Loucy (cell line): ENCODE data around the gene PTPRN2.

Source experiments
- H2AFZ ChIP-seq: fragments of 200-600 bp; sonication (generic); 2 replicates; pipeline ENCODE4 v1.6.0; 2016; ENCODE audit warnings: antibody characterized with exemption, mild to moderate bottlenecking, low read length, moderate library complexity
- H3F3A ChIP-seq: fragments of 200-600 bp; 2 replicates; pipeline ENCODE4 v1.6.0; 2016; ENCODE audit warnings: antibody characterized with exemption, low read depth, mild to moderate bottlenecking
- H3K27me3 ChIP-seq: fragments of 200-600 bp; sonication (generic); 2 replicates; pipeline ENCODE4 v1.6.1; 2014; ENCODE audit warnings: low read length, mild to moderate bottlenecking; ENCODE audit not compliant: insufficient read depth, poor library complexity, severe bottlenecking
- H3K36me3 ChIP-seq: fragments of 200-600 bp; sonication (generic); 2 replicates; pipeline ENCODE4 v1.6.1; 2016; ENCODE audit warnings: low read length; ENCODE audit not compliant: insufficient read depth
- H3K4me1 ChIP-seq: fragments of 200-600 bp; sonication (generic); 2 replicates; pipeline ENCODE4 v1.5.1; 2014; ENCODE audit warnings: low read length, mild to moderate bottlenecking; ENCODE audit not compliant: insufficient read depth, poor library complexity, severe bottlenecking
- H3K4me2 ChIP-seq: fragments of 200-600 bp; sonication (generic); 2 replicates; pipeline ENCODE4 v1.6.0; 2014; ENCODE audit warnings: antibody characterized with exemption, low read length, low read depth, mild to moderate bottlenecking; ENCODE audit not compliant: poor library complexity, severe bottlenecking
- H3K4me3 ChIP-seq: fragments of 200-600 bp; sonication (generic); 2 replicates; pipeline ENCODE4 v1.5.1; 2014; ENCODE audit warnings: low read length, mild to moderate bottlenecking, mixed read lengths; ENCODE audit not compliant: poor library complexity, severe bottlenecking
- H3K79me2 ChIP-seq: fragments of 200-600 bp; sonication (generic); 2 replicates; pipeline ENCODE4 v1.6.1; 2014; ENCODE audit warnings: low read length; ENCODE audit not compliant: insufficient read depth
- H3K9ac ChIP-seq: fragments of 200-600 bp; sonication (generic); 2 replicates; pipeline ENCODE4 v1.6.0; 2014; ENCODE audit warnings: mild to moderate bottlenecking, low read depth, low read length, moderate library complexity; ENCODE audit not compliant: poor library complexity, severe bottlenecking
- H3K9me2 ChIP-seq: fragments of 200-600 bp; sonication (generic); replicated peaks from 2 replicates; pipeline ENCODE4 v1.6.1; 2016; ENCODE audit warnings: low read depth, low read length, mixed read lengths
- H3K9me3 ChIP-seq: fragments of 200-600 bp; sonication (generic); 2 replicates; pipeline ENCODE4 v1.6.1; 2014; ENCODE audit warnings: mild to moderate bottlenecking, antibody characterized with exemption, low read length, low read depth; ENCODE audit not compliant: insufficient read depth
- H4K20me1 ChIP-seq: fragments of 200-600 bp; sonication (generic); 2 replicates; pipeline ENCODE4 v1.6.0; 2014; ENCODE audit warnings: antibody characterized with exemption, low read length, mild to moderate bottlenecking; ENCODE audit not compliant: insufficient read depth, poor library complexity, severe bottlenecking
- EZH2phosphoT487 ChIP-seq: fragments of 200-600 bp; IDR thresholded peaks from 2 replicates; pipeline ENCODE4 v1.6.1; 2018; ENCODE audit warnings: antibody characterized with exemption, mild to moderate bottlenecking, moderate library complexity, borderline replicate concordance
- TF ChIP-seq, protein P1 (sequence below): fragments of 200-600 bp; sonication (generic); conservative IDR thresholded peaks from 2 replicates; pipeline ENCODE4 v1.5.1; 2014; ENCODE audit warnings: mild to moderate bottlenecking, antibody characterized with exemption, low read length

PTPRN2 gene

DNA sequence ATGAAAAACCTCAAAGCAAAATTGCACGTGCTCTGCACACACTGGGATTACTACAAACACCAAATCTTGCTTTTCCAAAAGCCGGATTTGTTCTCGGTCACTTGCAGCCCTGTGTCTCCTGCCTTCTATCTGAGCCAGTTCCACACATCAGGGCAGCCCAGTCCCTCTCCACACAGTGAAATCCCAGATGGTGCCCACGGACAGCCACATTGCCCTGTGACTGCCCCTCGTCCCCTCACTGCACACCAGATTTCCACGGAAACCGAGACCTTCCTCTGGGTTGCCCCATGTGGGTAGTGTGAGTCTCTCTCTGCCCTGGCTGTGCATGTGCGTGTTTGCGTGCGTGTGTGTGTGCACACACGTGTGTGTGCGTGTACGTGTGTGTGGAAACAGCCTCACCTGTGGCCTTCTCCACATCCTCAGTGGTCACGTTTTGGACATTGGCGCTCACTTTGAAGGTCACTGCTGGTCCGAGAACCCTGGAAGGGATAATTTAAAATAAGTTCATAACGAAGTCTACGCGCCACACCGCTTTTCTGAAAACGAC lies 506.7 kb downstream of the PTPRN2 start:
- Histone ChIP-seq H3F3A (no peaks in the 10 kb centered on the region), H2AFZ (no peak overlapping the region), H3K9ac (no peak overlapping the region), H3K4me1 (no peaks in the 10 kb centered on the region), H3K9me3 (peaks cover 6% of the 10 kb centered on the region; the same call in 1 of the 2 replicates), H3K4me3 (no peak overlapping the region), H3K36me3 (no peaks in the 10 kb centered on the region), H3K9me2 (no peaks in the 10 kb centered on the region), H3K4me2 (no peak overlapping the region), H4K20me1 (no peaks in the 10 kb centered on the region), H3K27me3 (no peaks in the 10 kb centered on the region), H3K79me2 (no peaks in the 10 kb centered on the region)
- TF ChIP-seq EZH2phosphoT487: no peak

DNA sequence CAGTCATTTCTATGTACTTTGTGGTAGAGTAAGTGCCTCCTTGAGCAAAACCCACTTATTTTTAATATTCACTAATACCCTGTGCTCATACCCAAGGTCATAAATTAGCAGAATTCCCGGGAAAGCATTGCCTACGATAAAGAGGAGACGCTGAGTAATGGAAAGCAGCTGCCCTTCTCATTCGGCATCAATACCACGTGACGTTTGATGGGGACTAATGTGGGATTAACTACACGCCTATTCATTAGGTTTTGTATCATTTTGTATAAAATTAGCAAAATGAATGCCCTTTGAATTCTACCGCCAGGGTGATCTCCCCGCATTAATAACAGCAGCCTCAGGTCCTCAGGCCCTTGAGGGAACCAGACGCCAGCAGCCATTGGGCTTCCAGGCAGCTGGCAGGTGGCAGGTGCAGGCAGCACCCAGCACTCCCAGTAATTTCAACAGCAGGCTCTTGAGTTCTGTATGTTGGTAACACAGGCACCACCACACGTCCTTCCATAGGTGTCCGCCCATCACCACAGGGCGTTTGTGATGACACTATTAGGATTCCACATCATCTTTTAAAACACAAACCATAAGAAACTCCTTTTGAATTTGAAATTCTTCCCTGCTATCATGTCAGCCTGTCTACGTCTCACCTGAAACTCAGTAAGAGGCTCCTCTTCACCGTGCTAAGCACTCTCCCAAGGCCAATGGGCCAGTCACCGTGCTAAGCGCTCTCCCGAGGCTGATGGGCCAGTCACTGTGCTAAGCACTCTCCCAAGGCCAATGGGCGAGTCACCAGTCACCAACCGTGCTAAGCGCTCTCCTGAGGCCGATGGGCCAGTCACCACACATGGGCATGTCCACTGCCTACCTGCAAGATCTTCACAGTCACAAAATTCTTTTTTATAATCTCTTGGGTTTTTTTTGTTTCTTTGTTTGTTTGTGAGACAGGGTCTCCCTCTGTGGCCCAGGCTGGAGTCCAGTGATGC lies 509.4 kb downstream of the PTPRN2 start:
- Histone ChIP-seq H3K9me3 (peaks cover 5% of the 10 kb centered on the region; the same call in 1 of the 2 replicates), H3K36me3 (no peaks in the 10 kb centered on the region), H3K4me1 (no peaks in the 10 kb centered on the region), H3K4me2 (no peak overlapping the region), H3K9ac (no peak overlapping the region), H3K79me2 (no peaks in the 10 kb centered on the region), H3K4me3 (no peak overlapping the region), H3K9me2 (no peaks in the 10 kb centered on the region), H3K27me3 (no peaks in the 10 kb centered on the region), H2AFZ (no peak overlapping the region), H3F3A (no peaks in the 10 kb centered on the region), H4K20me1 (no peaks in the 10 kb centered on the region)
- TF ChIP-seq EZH2phosphoT487: no peak
- TF ChIP-seq, protein P1, sequence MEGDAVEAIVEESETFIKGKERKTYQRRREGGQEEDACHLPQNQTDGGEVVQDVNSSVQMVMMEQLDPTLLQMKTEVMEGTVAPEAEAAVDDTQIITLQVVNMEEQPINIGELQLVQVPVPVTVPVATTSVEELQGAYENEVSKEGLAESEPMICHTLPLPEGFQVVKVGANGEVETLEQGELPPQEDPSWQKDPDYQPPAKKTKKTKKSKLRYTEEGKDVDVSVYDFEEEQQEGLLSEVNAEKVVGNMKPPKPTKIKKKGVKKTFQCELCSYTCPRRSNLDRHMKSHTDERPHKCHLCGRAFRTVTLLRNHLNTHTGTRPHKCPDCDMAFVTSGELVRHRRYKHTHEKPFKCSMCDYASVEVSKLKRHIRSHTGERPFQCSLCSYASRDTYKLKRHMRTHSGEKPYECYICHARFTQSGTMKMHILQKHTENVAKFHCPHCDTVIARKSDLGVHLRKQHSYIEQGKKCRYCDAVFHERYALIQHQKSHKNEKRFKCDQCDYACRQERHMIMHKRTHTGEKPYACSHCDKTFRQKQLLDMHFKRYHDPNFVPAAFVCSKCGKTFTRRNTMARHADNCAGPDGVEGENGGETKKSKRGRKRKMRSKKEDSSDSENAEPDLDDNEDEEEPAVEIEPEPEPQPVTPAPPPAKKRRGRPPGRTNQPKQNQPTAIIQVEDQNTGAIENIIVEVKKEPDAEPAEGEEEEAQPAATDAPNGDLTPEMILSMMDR: no peak

DNA sequence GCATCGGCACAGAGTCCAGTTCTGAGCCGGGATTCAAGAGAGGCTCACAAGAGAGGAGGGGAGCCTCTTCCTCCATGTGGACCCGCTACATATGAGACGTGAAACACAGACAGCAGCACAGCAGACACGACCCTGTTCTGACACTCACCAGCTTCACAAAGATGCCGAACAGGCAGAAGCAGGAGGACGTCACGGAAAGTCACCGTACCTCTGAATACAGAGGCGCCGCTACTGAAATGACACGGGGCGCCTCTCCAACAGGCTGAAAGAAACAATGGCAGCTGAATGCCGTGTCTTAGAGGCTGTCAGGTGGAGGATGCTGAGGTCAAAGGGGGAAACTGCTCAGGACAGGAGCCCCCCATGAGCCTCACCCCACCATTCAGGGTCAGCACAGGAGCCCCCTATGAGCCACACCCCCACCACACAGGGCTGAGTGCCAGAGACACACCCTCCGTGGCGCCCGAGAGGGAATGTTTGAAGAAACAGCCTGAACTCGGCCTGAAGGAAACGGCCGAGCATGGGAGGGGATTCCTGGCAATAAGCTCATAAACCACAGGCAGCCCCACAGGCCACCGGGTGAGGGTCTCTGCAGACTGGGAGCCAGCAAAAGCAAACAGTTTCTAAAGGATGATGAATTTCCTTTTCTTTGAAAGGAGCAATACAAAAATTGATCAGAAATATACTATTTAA lies 510.3 kb downstream of the PTPRN2 start:
- no peak overlapping the region for H3K4me3 ChIP-seq

More for the DNA sequence above, 510.3 kb downstream of the PTPRN2 start:
- no peaks in the 10 kb centered on the region for H3K36me3 ChIP-seq
- TF ChIP-seq, protein P1: no peak
- TF ChIP-seq EZH2phosphoT487: no peak
- H3K79me2 ChIP-seq: no peaks in the 10 kb centered on the region
- no peak overlapping the region for H3K9ac ChIP-seq
- no peak overlapping the region for H2AFZ ChIP-seq
- no peaks in the 10 kb centered on the region for H3K4me1 ChIP-seq
- no peaks in the 10 kb centered on the region for H3K9me2 ChIP-seq
- H3K9me3 ChIP-seq: peaks cover 5% of the 10 kb centered on the region; the same call in 1 of the 2 replicates
- no peaks in the 10 kb centered on the region for H3F3A ChIP-seq
- H4K20me1 ChIP-seq: no peaks in the 10 kb centered on the region
- H3K27me3 ChIP-seq: no peaks in the 10 kb centered on the region
- no peak overlapping the region for H3K4me2 ChIP-seq
